ENCODE data around the gene ID3.

The ID3 gene

GRCh38 chr1:23589585-23589986 is 30.3 kb upstream of the ID3 start:
- TF ChIP-seq ZNF629 (tag by site-specific recombination; IDR thresholded peaks at IDR 0.05), result no peak
- no peak for TF ChIP-seq ZNF211 (tag by site-specific recombination; IDR thresholded peaks at IDR 0.05; ENCODE audit: low read depth)
- TF ChIP-seq MYNN (tag by site-specific recombination; IDR thresholded peaks at IDR 0.05; ENCODE audit: borderline replicate concordance), result no peak
- TF ChIP-seq ZNF600 (tag by site-specific recombination; IDR thresholded peaks at IDR 0.05), result no peak
- no peak for TF ChIP-seq ZNF391 (tag by site-specific recombination; IDR thresholded peaks at IDR 0.05; ENCODE audit: borderline replicate concordance, low read depth)
- TF ChIP-seq BCL11A (tag by site-specific recombination; IDR thresholded peaks at IDR 0.05; ENCODE audit: low read depth), result no peak
- no peak for TF ChIP-seq ZNF398 (tag by site-specific recombination; IDR thresholded peaks at IDR 0.05)
- TF ChIP-seq ZNF324 (tag by site-specific recombination; IDR thresholded peaks at IDR 0.05), result no peak
- TF ChIP-seq ZNF146 (tag by site-specific recombination; IDR thresholded peaks at IDR 0.05), result no peak
- TF ChIP-seq ZNF23 (tag by site-specific recombination; IDR thresholded peaks at IDR 0.05; ENCODE audit: borderline replicate concordance), result no peak
- no peak for TF ChIP-seq ZNF610 (tag by site-specific recombination; IDR thresholded peaks at IDR 0.05; ENCODE audit: borderline replicate concordance)
- Histone ChIP-seq H3K4me3 (ENCODE audit: low read depth, low read length) (no peak overlapping the region), H3K27ac (ENCODE audit: extremely low read depth, low read depth, low read length) (no peak overlapping the region), H3K36me3 (ENCODE audit: control insufficient read depth in 2 of 2, insufficient read depth in 1 of 2, low read length in 2 of 2) (no peaks in the 10 kb centered on the region), H3K9me3 (ENCODE audit: control insufficient read depth, insufficient read depth, low read depth, low read length) (no peaks in the 10 kb centered on the region), H3K4me1 (ENCODE audit: control insufficient read depth, insufficient read depth, low read length) (no peaks in the 10 kb centered on the region)
- ChIA-PET POLR2A (no interaction called here), CTCF (no interaction called here)

GRCh38 chr1:23588749-23589548 is 29.6 kb upstream of the ID3 start:
- H3K9me3 ChIP-seq (ENCODE audit: control insufficient read depth, insufficient read depth, low read depth, low read length), result no peaks in the 10 kb centered on the region
- no peak overlapping the region for H3K4me3 ChIP-seq (ENCODE audit: low read depth, low read length)
- POLR2A ChIA-PET, result no interaction called here
- no peak overlapping the region for H3K27ac ChIP-seq (ENCODE audit: extremely low read depth, low read depth, low read length)
- no peaks in the 10 kb centered on the region for H3K4me1 ChIP-seq (ENCODE audit: control insufficient read depth, insufficient read depth, low read length)
- no peaks in the 10 kb centered on the region for H3K36me3 ChIP-seq (ENCODE audit: control insufficient read depth in 2 of 2, insufficient read depth in 1 of 2, low read length in 2 of 2)
- CTCF ChIA-PET, result interaction anchor here (0.7 kb wide), 1 partner anchor 16 kb away, joined by 3 read pairs; no protein-coding TSS in a partner anchor
- no peak for TF ChIP-seq ZNF416 (tag by site-specific recombination; IDR thresholded peaks at IDR 0.05)
- no peak for TF ChIP-seq ZSCAN30 (tag by site-specific recombination; IDR thresholded peaks at IDR 0.05)
- TF ChIP-seq ZNF146 (tag by site-specific recombination; IDR thresholded peaks at IDR 0.05), result 0 out of 2 replicates have a peak, but pooled peaks have one; percentile 39

- H3K9me3 ChIP-seq (ENCODE audit: control insufficient read depth, insufficient read depth, low read depth, low read length), result no peaks in the 10 kb centered on the region
- H3K27ac ChIP-seq (ENCODE audit: extremely low read depth, low read depth, low read length), result no peak overlapping the region
- POLR2A ChIA-PET, result interaction anchor here (1.0 to 2.3 kb wide), 2 partner anchors 27 to 402 kb away, joined by 5 to 6 read pairs; no protein-coding TSS in a partner anchor
- CTCF ChIA-PET, result interaction anchor here (0.7 to 0.8 kb wide), 2 partner anchors 26 to 79 kb away, joined by 3 to 4 read pairs; partner anchors contain the start of gene ID3
- H3K4me3 ChIP-seq (ENCODE audit: low read depth, low read length), result no peak overlapping the region
- no peaks in the 10 kb centered on the region for H3K4me1 ChIP-seq (ENCODE audit: control insufficient read depth, insufficient read depth, low read length)
- H3K36me3 ChIP-seq (ENCODE audit: control insufficient read depth in 2 of 2, insufficient read depth in 1 of 2, low read length in 2 of 2), result no peaks in the 10 kb centered on the region
- TF ChIP-seq ZBTB17 (tag by site-specific recombination; IDR thresholded peaks at IDR 0.05) (0 out of 2 replicates have a peak, but pooled peaks have one; percentile 26), ZBTB48 (tag by site-specific recombination; IDR thresholded peaks at IDR 0.05) (peak; percentile 35; the same call in 1 of the 2 replicates), ZNF175 (tag by site-specific recombination; IDR thresholded peaks at IDR 0.05) (no peak), ZNF280C (tag by site-specific recombination; IDR thresholded peaks at IDR 0.05) (no peak), ZNF629 (tag by site-specific recombination; IDR thresholded peaks at IDR 0.05) (peak; percentile 59; the same call in 1 of the 2 replicates)
Observed at GRCh38 chr1:23585321-23586022, 26.2 kb upstream of the ID3 start.

All from HEK293 (cell line).